ENCODE results near the gene HTR3C.

GRCh38 chr3:184022323-184022722, 30.5 kb upstream of the HTR3C start:
- TF ChIP-seq CTCF (IDR thresholded peaks at IDR 0.05; ENCODE audit: low read length) (no peak), EZH2 (optimal IDR thresholded peaks at IDR 0.05; ENCODE audit: low read depth, low read length) (no peak), EZH2phosphoT487 (IDR thresholded peaks at IDR 0.05; ENCODE audit: low read length) (no peak)
